ENCODE measurements around the gene RTN4IP1. TPM values are rescaled to one million over a fixed set of nuclear protein-coding genes. Genes with fewer than 3 reads are reported as not detected.

The RTN4IP1 gene
- total RNA-seq: 4.6 and 6.0 TPM in 2 replicates

GRCh38 chr6:106629103-106629858 lies at the start of gene RTN4IP1, which contains the start of gene QRSL1:
Gene RTN4IP1, minus strand, starts transcription at chr6:106629498. Its CDS starts 477 bp downstream, at chr6:106629021.
Gene QRSL1, plus strand, starts transcription at chr6:106629578. Its CDS starts 104 bp downstream, at chr6:106629682.

Other genes starting within 250 kb of the RTN4IP1 start
- gene QRSL1, start 80 bp upstream of the RTN4IP1 start, total RNA-seq: 9.5 and 10.4 TPM in 2 replicates